ENCODE measurements around the gene AHNAK. TPM values are rescaled to one million over a fixed set of nuclear protein-coding genes. Genes with fewer than 3 reads are reported as not detected.

The AHNAK gene
- total and polyA plus RNA-seq, 2 donors (not counting 1 experiment from before 2014, with no cell fraction given), result 220 to 762 TPM

GRCh38 chr11:62512961-62513360, 33.6 kb downstream of the AHNAK start:
- H3K27ac ChIP-seq (ENCODE audit: insufficient read depth, low read length), result no peak overlapping the region
- no peak for DNase-seq (ENCODE audit: low read depth in 2 of 2)
- H2AFZ ChIP-seq (ENCODE audit: low read length), result no peak overlapping the region
- no peak overlapping the region for H3K4me2 ChIP-seq (ENCODE audit: extremely low read depth, insufficient read depth, low read length)
- no peak overlapping the region for H3K9ac ChIP-seq (ENCODE audit: insufficient read depth, low read length)
- no peaks in the 10 kb centered on the region for H3K27me3 ChIP-seq (ENCODE audit: control insufficient read depth, insufficient read depth, low read length)
- no peaks in the 10 kb centered on the region for H3K9me3 ChIP-seq (ENCODE audit: control insufficient read depth, insufficient read depth, low read depth, low read length)
- H4K20me1 ChIP-seq (ENCODE audit: control insufficient read depth, extremely low read depth, insufficient read depth, low read length), result no peaks in the 10 kb centered on the region
- H3K36me3 ChIP-seq (ENCODE audit: control insufficient read depth, insufficient read depth, low read length), result peaks cover 15% of the 10 kb centered on the region
- H3K79me2 ChIP-seq (ENCODE audit: control insufficient read depth, insufficient read depth, low read length), result peaks cover 13% of the 10 kb centered on the region
- TF ChIP-seq EZH2 (IDR thresholded peaks at IDR 0.05; ENCODE audit: low read length, missing control alignments) (no peak), CTCF (conservative IDR thresholded peaks at IDR 0.05 in 1 of 2, IDR thresholded peaks at IDR 0.05 in 1 of 2; ENCODE audit: low read depth in 1 of 2, low read length in 2 of 2) (no peak)
- H3K4me1 ChIP-seq (ENCODE audit: control insufficient read depth, extremely low read depth, insufficient read depth, low read length), result peaks cover 3% of the 10 kb centered on the region
- no peak overlapping the region for H3K4me3 ChIP-seq (replicated peaks in 1 of 4; ENCODE audit: control extremely low read depth in 1 of 4, insufficient read depth in 1 of 4, low read depth in 3 of 4, low read length in 4 of 4)

- no peak overlapping the region for H3K4me3 ChIP-seq (replicated peaks in 1 of 4; ENCODE audit: control extremely low read depth in 1 of 4, insufficient read depth in 1 of 4, low read depth in 3 of 4, low read length in 4 of 4)
- no peaks in the 10 kb centered on the region for H3K27me3 ChIP-seq (ENCODE audit: control insufficient read depth, insufficient read depth, low read length)
- peak overlapping the region; percentile 1 for H3K27ac ChIP-seq (ENCODE audit: insufficient read depth, low read length)
Measured at GRCh38 chr11:62508336-62509058, 38.1 kb downstream of the AHNAK start.

GRCh38 chr11:62507125-62507422, 39.5 kb downstream of the AHNAK start:
- Histone ChIP-seq H3K27me3 (ENCODE audit: control insufficient read depth, insufficient read depth, low read length) (no peaks in the 10 kb centered on the region), H3K9ac (ENCODE audit: insufficient read depth, low read length) (no peak overlapping the region), H3K4me1 (ENCODE audit: control insufficient read depth, extremely low read depth, insufficient read depth, low read length) (peaks cover 3% of the 10 kb centered on the region)

More at GRCh38 chr11:62508336-62509058, 38.1 kb downstream of the AHNAK start:
- H3K4me1 ChIP-seq (ENCODE audit: control insufficient read depth, extremely low read depth, insufficient read depth, low read length), result peaks cover 3% of the 10 kb centered on the region
- TF ChIP-seq EZH2 (IDR thresholded peaks at IDR 0.05; ENCODE audit: low read length, missing control alignments) (no peak), CTCF (conservative IDR thresholded peaks at IDR 0.05 in 1 of 2, IDR thresholded peaks at IDR 0.05 in 1 of 2; ENCODE audit: low read depth in 1 of 2, low read length in 2 of 2) (peak; percentile 48 to 55)
- H3K79me2 ChIP-seq (ENCODE audit: control insufficient read depth, insufficient read depth, low read length), result no peaks in the 10 kb centered on the region
- H3K36me3 ChIP-seq (ENCODE audit: control insufficient read depth, insufficient read depth, low read length), result no peaks in the 10 kb centered on the region
- H3K9ac ChIP-seq (ENCODE audit: insufficient read depth, low read length), result no peak overlapping the region
- peak overlapping the region; percentile 48 for H3K4me2 ChIP-seq (ENCODE audit: extremely low read depth, insufficient read depth, low read length)
- no peaks in the 10 kb centered on the region for H4K20me1 ChIP-seq (ENCODE audit: control insufficient read depth, extremely low read depth, insufficient read depth, low read length)
- H3K9me3 ChIP-seq (ENCODE audit: control insufficient read depth, insufficient read depth, low read depth, low read length), result no peaks in the 10 kb centered on the region
- H2AFZ ChIP-seq (ENCODE audit: low read length), result no peak overlapping the region
- peak; percentile 49 to 59 for DNase-seq (ENCODE audit: low read depth in 2 of 2)

More at GRCh38 chr11:62507125-62507422, 39.5 kb downstream of the AHNAK start:
- no peaks in the 10 kb centered on the region for H3K79me2 ChIP-seq (ENCODE audit: control insufficient read depth, insufficient read depth, low read length)
- H2AFZ ChIP-seq (ENCODE audit: low read length), result no peak overlapping the region
- H3K36me3 ChIP-seq (ENCODE audit: control insufficient read depth, insufficient read depth, low read length), result no peaks in the 10 kb centered on the region
- TF ChIP-seq EZH2 (IDR thresholded peaks at IDR 0.05; ENCODE audit: low read length, missing control alignments) (no peak), CTCF (conservative IDR thresholded peaks at IDR 0.05 in 1 of 2, IDR thresholded peaks at IDR 0.05 in 1 of 2; ENCODE audit: low read depth in 1 of 2, low read length in 2 of 2) (no peak)
- no peak overlapping the region for H3K4me2 ChIP-seq (ENCODE audit: extremely low read depth, insufficient read depth, low read length)
- no peak for DNase-seq (ENCODE audit: low read depth in 2 of 2)
- no peak overlapping the region for H3K4me3 ChIP-seq (replicated peaks in 1 of 4; ENCODE audit: control extremely low read depth in 1 of 4, insufficient read depth in 1 of 4, low read depth in 3 of 4, low read length in 4 of 4)
- H4K20me1 ChIP-seq (ENCODE audit: control insufficient read depth, extremely low read depth, insufficient read depth, low read length), result no peaks in the 10 kb centered on the region
- no peak overlapping the region for H3K27ac ChIP-seq (ENCODE audit: insufficient read depth, low read length)
- no peaks in the 10 kb centered on the region for H3K9me3 ChIP-seq (ENCODE audit: control insufficient read depth, insufficient read depth, low read depth, low read length)

Measured in fibroblast of lung (primary cell).